Fibroblast of lung (primary cell): ENCODE data around the gene B3GALT5.

Experiments used
- CTCF ChIP-seq, 2 donors: IDR thresholded peaks in 1 of 2; conservative IDR thresholded peaks in 1 of 2; 1 replicate in 1 of 2; 2 replicates in 1 of 2; pipeline ENCODE4 v1.5.1; 2011 to 2012; ENCODE audit warnings: low read length in 2 of 2, control low read depth in 1 of 2, inconsistent platforms in 1 of 2, low read depth in 1 of 2, mild to moderate bottlenecking in 1 of 2
- EZH2 ChIP-seq: IDR thresholded peaks from 2 replicates; pipeline ENCODE4 v1.5.1; 2012; ENCODE audit warnings: low read length, control low read depth, mild to moderate bottlenecking; ENCODE audit errors: missing control alignments

GRCh38 chr21:39712976-39713375 is 100.2 kb downstream of the B3GALT5 start:
- no peak for TF ChIP-seq CTCF (conservative IDR thresholded peaks at IDR 0.05 in 1 of 2, IDR thresholded peaks at IDR 0.05 in 1 of 2; ENCODE audit: low read depth in 1 of 2, low read length in 2 of 2)
- TF ChIP-seq EZH2 = no peak
